PC-3 (cell line): ENCODE measurements around the gene CAMTA1. TPM values are rescaled to one million over a fixed set of nuclear protein-coding genes. Genes with fewer than 3 reads are reported as not detected.

Experiments
- ATAC-seq: fragments of 200-7000 bp; cut with Tn5 transposase; 2 replicates; pipeline ENCODE4 v1.9.1; 2020; ENCODE audit warnings: mild to moderate bottlenecking, moderate library complexity
- BruUV-seq: library from RNA; stranded (reverse); fragments of 400-500 nt; replicated peaks from 2 replicates; lab custom pipeline; 2021; lab: Mats Ljungman, UMichigan
- CTCF ChIA-PET: fragments of 300-600 bp; sonication (Branson Sonifier 250); formaldehyde crosslinking; loops from one replicate; lab custom pipeline; 2022; ENCODE audit warnings: antibody characterized with exemption; lab: Charles Lee
- POLR2A ChIA-PET: fragments of 300-600 bp; sonication (Branson Sonifier 250); formaldehyde crosslinking; loops from one replicate; lab custom pipeline; 2022; ENCODE audit warnings: antibody characterized with exemption; ENCODE audit not compliant: unreplicated experiment; lab: Charles Lee
- DNase-seq: peaks from one replicate; pipeline ENCODE4 v3.0.0-alpha.2; 2015
- H2AFZ ChIP-seq: fragments of 300-600 bp; sonication (generic); 2 replicates; pipeline ENCODE4 v1.6.0; 2016; ENCODE audit warnings: antibody characterized with exemption, low read length
- H3F3A ChIP-seq: fragments of 300-600 bp; sonication (generic); one replicate; pipeline ENCODE4 v1.6.0; 2017; ENCODE audit warnings: antibody characterized with exemption, low read length, control low read depth, mild to moderate bottlenecking; ENCODE audit not compliant: unreplicated experiment
- H3K27ac ChIP-seq: fragments of 300-600 bp; sonication (generic); 2 replicates; pipeline ENCODE4 v1.5.1; 2016; ENCODE audit warnings: mild to moderate bottlenecking, low read length
- H3K27me3 ChIP-seq: fragments of 300-600 bp; sonication (generic); 2 replicates; pipeline ENCODE4 v1.6.1; 2016; ENCODE audit warnings: low read length, mixed read lengths
- H3K36me3 ChIP-seq: fragments of 300-600 bp; sonication (generic); 2 replicates; pipeline ENCODE4 v1.6.1; 2016; ENCODE audit warnings: low read depth, mixed run types, low read length, mixed read lengths
- H3K4me1 ChIP-seq: fragments of 300-600 bp; sonication (generic); 2 replicates; pipeline ENCODE4 v1.5.1; 2016; ENCODE audit warnings: low read length; ENCODE audit not compliant: insufficient read depth
- H3K4me2 ChIP-seq: fragments of 300-600 bp; sonication (generic); 2 replicates; pipeline ENCODE4 v1.6.0; 2016; ENCODE audit warnings: low read length
- H3K4me3 ChIP-seq: fragments of 300-600 bp; sonication (generic); 2 replicates; pipeline ENCODE4 v1.5.1; 2016; ENCODE audit warnings: mild to moderate bottlenecking, low read length, mixed read lengths
- H3K79me2 ChIP-seq: fragments of 300-600 bp; sonication (generic); 2 replicates; pipeline ENCODE4 v1.6.1; 2017; ENCODE audit warnings: low read length, mixed read lengths
- H3K9ac ChIP-seq: fragments of 300-600 bp; sonication (generic); 2 replicates; pipeline ENCODE4 v1.6.0; 2016; ENCODE audit warnings: mild to moderate bottlenecking, low read length
- H3K9me2 ChIP-seq: fragments of 300-600 bp; sonication (generic); replicated peaks from 2 replicates; pipeline ENCODE4 v1.6.1; 2016; ENCODE audit warnings: mixed run types, low read length, mixed read lengths
- H3K9me3 ChIP-seq: fragments of 300-600 bp; sonication (generic); 2 replicates; pipeline ENCODE4 v1.6.1; 2016; ENCODE audit warnings: low read length, mixed read lengths
- H4K20me1 ChIP-seq: fragments of 300-600 bp; sonication (generic); 2 replicates; pipeline ENCODE4 v1.6.1; 2016; ENCODE audit warnings: low read length, mixed read lengths
- CTCF ChIP-seq: fragments of 300-600 bp; sonication (generic); conservative IDR thresholded peaks from 2 replicates; pipeline ENCODE4 v1.5.1; 2017; ENCODE audit warnings: antibody characterized with exemption, low read depth, mild to moderate bottlenecking, low read length
- EZH2 ChIP-seq: fragments of 300-600 bp; sonication (generic); IDR thresholded peaks from one replicate; pipeline ENCODE4 v1.6.1; 2017; ENCODE audit warnings: antibody characterized with exemption, mild to moderate bottlenecking, low read length; ENCODE audit not compliant: unreplicated experiment
- EZH2phosphoT487 ChIP-seq: fragments of 300-600 bp; sonication (generic); IDR thresholded peaks from 2 replicates; pipeline ENCODE4 v1.6.1; 2018; ENCODE audit warnings: mild to moderate bottlenecking, antibody characterized with exemption, low read length, borderline replicate concordance
- intact Hi-C: fragments of 100-400 bp; cut with micrococcal nuclease; formaldehyde crosslinking; loops from 2 replicates; pipeline ENCODE4 v1.9.0; 2023
- total RNA-seq: library from RNA; depleted of rRNA; stranded (reverse); fragments of >200 nt; gene quantifications from 2 replicates; pipeline ENCODE4 v1.2.3, GENCODE V29; 2014

Gene CAMTA1
- total RNA-seq, 1 experiment from 2014 or later: 40.8 TPM

- intact Hi-C loops: loop anchor here (10.0 kb wide), 1 partner anchor 181 kb away; no protein-coding TSS in a partner anchor
- DNase-seq: peak; percentile 89
- CTCF ChIA-PET: interaction anchor here (0.5 to 0.7 kb wide), 3 partner anchors 181 to 430 kb away, joined by 3 read pairs; no protein-coding TSS in a partner anchor
These were observed 438.3 kb downstream of the CAMTA1 start for GRCh38 chr1:7223334-7224080.

GRCh38 chr1:7224081-7224534 lies 438.9 kb downstream of the CAMTA1 start:
- Histone ChIP-seq H3K9ac (no peak overlapping the region), H4K20me1 (no peaks in the 10 kb centered on the region), H3F3A (no peaks in the 10 kb centered on the region), H3K27me3 (no peaks in the 10 kb centered on the region), H3K9me2 (no peaks in the 10 kb centered on the region), H3K4me1 (peaks cover 14% of the 10 kb centered on the region), H3K27ac (peak overlapping the region; percentile 63), H3K4me3 (no peak overlapping the region), H3K36me3 (no peaks in the 10 kb centered on the region), H3K9me3 (no peaks in the 10 kb centered on the region), H3K79me2 (no peaks in the 10 kb centered on the region), H2AFZ (no peak overlapping the region), H3K4me2 (0 out of 2 replicates have a peak overlapping the region, but pooled peaks have one; percentile 14)
- DNase-seq (no peak), ATAC-seq (no peak; the same call in 1 of the 2 replicates)
- ChIA-PET POLR2A (no interaction called here), CTCF (interaction anchor here (0.6 kb wide), 1 partner anchor 326 kb away, joined by 3 read pairs; no protein-coding TSS in a partner anchor)
- TF ChIP-seq EZH2phosphoT487 (no peak), CTCF (no peak), EZH2 (no peak)
- BruUV-seq: no TSS peak
- intact Hi-C loops: loop anchor here (10.0 kb wide), 1 partner anchor 181 kb away; no protein-coding TSS in a partner anchor

More at GRCh38 chr1:7223334-7224080, 438.3 kb downstream of the CAMTA1 start:
- POLR2A ChIA-PET: no interaction called here
- H3K9ac ChIP-seq: no peak overlapping the region
- no peaks in the 10 kb centered on the region for H4K20me1 ChIP-seq
- peaks cover 14% of the 10 kb centered on the region for H3K4me1 ChIP-seq
- no peaks in the 10 kb centered on the region for H3K36me3 ChIP-seq
- H3K4me2 ChIP-seq: peak overlapping the region; percentile 29; the same call in 1 of the 2 replicates
- no TSS peak for BruUV-seq
- TF ChIP-seq EZH2: no peak
- TF ChIP-seq EZH2phosphoT487: no peak
- TF ChIP-seq CTCF: no peak
- no peaks in the 10 kb centered on the region for H3K9me2 ChIP-seq
- no peak overlapping the region for H3K4me3 ChIP-seq
- H3F3A ChIP-seq: no peaks in the 10 kb centered on the region
- no peaks in the 10 kb centered on the region for H3K9me3 ChIP-seq
- peak overlapping the region; percentile 63 for H3K27ac ChIP-seq
- ATAC-seq: peak; percentile 89
- no peaks in the 10 kb centered on the region for H3K79me2 ChIP-seq
- no peaks in the 10 kb centered on the region for H3K27me3 ChIP-seq
- no peak overlapping the region for H2AFZ ChIP-seq
